Kidney (tissue), 14 donors: Measurements from ENCODE around the gene OVOL2. TPM values are rescaled to one million over a fixed set of nuclear protein-coding genes. Genes with fewer than 3 reads are reported as not detected.

Experiments
- DNase-seq, 5 donors: peaks; one replicate each; pipeline ENCODE4 v3.0.0-alpha.2; 2013 to 2020
- FAIRE-seq: peaks from 2 replicates; lab custom pipeline; 2012; peaks lifted over from hg19 to GRCh38; lab: Jason Lieb, UNC
- H3K27ac ChIP-seq, 2 donors: one replicate each; pipeline ENCODE4 v1.7.0; 2013; ENCODE audit warnings: low read depth in 2 of 2, low read length in 2 of 2, inconsistent platforms in 1 of 2
- H3K27me3 ChIP-seq: one replicate; pipeline ENCODE4 v1.7.1; 2013; ENCODE audit warnings: low read length, inconsistent platforms; ENCODE audit not compliant: control insufficient read depth, insufficient read depth
- H3K36me3 ChIP-seq, 3 donors: one replicate each; pipeline versions ENCODE4 v1.7.0 to v1.7.1; 2013; ENCODE audit warnings: low read length in 3 of 3, control low read depth in 1 of 3, inconsistent platforms in 1 of 3; ENCODE audit not compliant: insufficient read depth in 3 of 3, control insufficient read depth in 2 of 3
- H3K4me1 ChIP-seq, 3 donors: one replicate each; pipeline versions ENCODE4 v1.7.0 to v1.7.1; 2013; ENCODE audit warnings: low read length in 3 of 3, inconsistent platforms in 1 of 3, low read depth in 1 of 3; ENCODE audit not compliant: control insufficient read depth in 2 of 3, insufficient read depth in 2 of 3
- H3K4me3 ChIP-seq, 3 donors: one replicate each; pipeline versions ENCODE4 v1.7.0 to v1.8.1; 2013; ENCODE audit warnings: low read length in 3 of 3, control low read depth in 1 of 3, inconsistent platforms in 1 of 3
- H3K9ac ChIP-seq, 3 donors: one replicate each; pipeline versions ENCODE4 v1.7.0 to v1.7.1; 2013; ENCODE audit warnings: low read length in 3 of 3, control low read depth in 1 of 3, inconsistent platforms in 1 of 3
- H3K9me3 ChIP-seq, 3 donors: one replicate each; pipeline versions ENCODE4 v1.7.0 to v1.7.1; 2013; ENCODE audit warnings: low read length in 3 of 3, control low read depth in 1 of 3, inconsistent platforms in 1 of 3; ENCODE audit not compliant: control insufficient read depth in 2 of 3, insufficient read depth in 1 of 3
- intact Hi-C: fragments of 100-400 bp; cut with DNase I; formaldehyde crosslinking; loops from one replicate; pipeline ENCODE4 v1.11.1; 2022
- polyA plus RNA-seq: library from polyadenylated mRNA; stranded (reverse); fragments of 350-450 nt; fragmentation: Illumina TruSeq; extraction: RNeasy Lipid Tissue Mini Kit (QIAGEN cat#74804); gene quantifications from one replicate; pipeline ENCODE4 v1.2.3, GENCODE V29; 2014; ENCODE audit warnings: low read depth, low replicate concordance; ENCODE audit not compliant: insufficient read depth
- total RNA-seq: library from RNA; stranded (reverse); fragmentation: NEBNext Ultra II Directional; extraction: Animal tissue kit (Norgen Biotek cat#: 25700); gene quantifications from one replicate; pipeline ENCODE4 v1.2.1, GENCODE V29; 2021
- TF ChIP-seq, protein P1 (sequence below): IDR thresholded peaks from 3 replicates; pipeline ENCODE4 v1.5.1; 2012; ENCODE audit warnings: mild to moderate bottlenecking, moderate library complexity, borderline replicate concordance; ENCODE audit not compliant: insufficient read depth; ENCODE audit errors: extremely low read depth
- donor health status: control.
- donor health status: control.
- donor health status: control.
- donor health status: control.
- donor health status: control.
- donor health status: DM: yes; HTN: yes; CAD: no.
- donor health status: Normal renal cell carcinoma (clear cell type).

Gene OVOL2
- total and polyA plus RNA-seq, 2 donors from 2014 or later, result 4.1 to 4.8 TPM

DNA sequence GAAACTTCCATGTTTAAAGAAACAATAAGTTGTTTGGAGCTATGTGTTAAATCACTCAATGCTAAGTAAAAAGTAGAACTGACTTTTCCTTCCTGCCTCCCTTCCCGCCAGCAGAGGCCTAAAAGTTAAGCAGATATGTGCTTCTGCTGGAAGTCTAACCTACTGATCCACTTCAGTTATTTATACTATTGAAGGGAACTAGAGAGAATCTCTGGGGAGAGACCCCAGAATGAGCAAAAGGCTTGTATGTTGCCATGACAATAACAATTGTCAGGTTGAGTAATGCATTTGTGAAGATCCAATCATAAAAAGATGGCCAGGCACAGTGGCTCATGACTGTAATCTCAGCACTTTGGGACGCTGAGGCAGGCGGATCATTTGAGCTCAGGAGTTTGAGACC is 64.2 kb downstream of the OVOL2 start:
- intact Hi-C loops, result no loop called here
- DNase-seq (peak in 2 of 5 donors; percentile 13 to 23), FAIRE-seq (no peak)

DNA sequence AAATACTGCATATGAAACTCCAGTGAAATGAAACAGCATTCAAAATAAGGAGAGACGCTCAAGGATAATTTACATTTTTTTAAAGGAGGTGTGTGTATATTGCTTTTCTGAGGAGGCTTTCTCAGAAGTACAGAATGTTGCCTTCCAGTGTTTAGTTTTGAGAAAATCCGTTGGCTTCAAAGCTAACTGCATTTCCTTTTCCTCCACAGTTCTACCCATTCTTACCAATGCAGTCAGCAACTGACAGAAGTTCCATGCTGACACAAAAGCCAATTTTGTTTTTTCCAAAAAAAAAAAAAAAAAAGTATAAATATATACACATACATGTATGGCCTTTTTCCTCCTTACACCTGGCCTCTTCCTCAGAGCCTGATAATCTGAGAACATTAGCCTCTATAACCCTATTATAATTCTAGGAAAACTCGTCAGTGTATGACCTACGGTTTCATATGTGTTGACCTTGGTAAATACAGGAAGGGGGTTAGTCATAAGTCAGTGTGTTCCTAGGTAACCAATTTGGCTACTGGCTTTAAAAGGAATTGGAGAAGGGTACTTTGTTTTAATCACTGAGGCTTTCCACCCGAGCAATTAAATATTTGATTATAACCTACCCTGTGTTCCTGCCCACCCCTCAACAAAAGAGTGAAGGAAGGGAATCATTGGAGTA is 64.7 kb downstream of the OVOL2 start:
- FAIRE-seq, result no peak
- H3K4me3 ChIP-seq, result no peak overlapping the region
- H3K4me1 ChIP-seq, result peaks cover 2 to 12% (median 2%) of the 10 kb centered on the region in 3 donors
- H3K9me3 ChIP-seq, result no peaks in the 10 kb centered on the region
- H3K27ac ChIP-seq, result peak overlapping the region in 1 of 2 donors; percentile 16
- intact Hi-C loops, result no loop called here
- peak overlapping the region in 1 of 3 donors; percentile 19 for H3K9ac ChIP-seq
- H3K36me3 ChIP-seq, result peaks cover 0 to 13% (median 0%) of the 10 kb centered on the region in 3 donors
- H3K27me3 ChIP-seq, result no peaks in the 10 kb centered on the region
- TF ChIP-seq, protein P1, sequence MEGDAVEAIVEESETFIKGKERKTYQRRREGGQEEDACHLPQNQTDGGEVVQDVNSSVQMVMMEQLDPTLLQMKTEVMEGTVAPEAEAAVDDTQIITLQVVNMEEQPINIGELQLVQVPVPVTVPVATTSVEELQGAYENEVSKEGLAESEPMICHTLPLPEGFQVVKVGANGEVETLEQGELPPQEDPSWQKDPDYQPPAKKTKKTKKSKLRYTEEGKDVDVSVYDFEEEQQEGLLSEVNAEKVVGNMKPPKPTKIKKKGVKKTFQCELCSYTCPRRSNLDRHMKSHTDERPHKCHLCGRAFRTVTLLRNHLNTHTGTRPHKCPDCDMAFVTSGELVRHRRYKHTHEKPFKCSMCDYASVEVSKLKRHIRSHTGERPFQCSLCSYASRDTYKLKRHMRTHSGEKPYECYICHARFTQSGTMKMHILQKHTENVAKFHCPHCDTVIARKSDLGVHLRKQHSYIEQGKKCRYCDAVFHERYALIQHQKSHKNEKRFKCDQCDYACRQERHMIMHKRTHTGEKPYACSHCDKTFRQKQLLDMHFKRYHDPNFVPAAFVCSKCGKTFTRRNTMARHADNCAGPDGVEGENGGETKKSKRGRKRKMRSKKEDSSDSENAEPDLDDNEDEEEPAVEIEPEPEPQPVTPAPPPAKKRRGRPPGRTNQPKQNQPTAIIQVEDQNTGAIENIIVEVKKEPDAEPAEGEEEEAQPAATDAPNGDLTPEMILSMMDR, result no peak
- DNase-seq, result peak in 1 of 5 donors; percentile 53

More for the DNA sequence above, 64.2 kb downstream of the OVOL2 start:
- H3K4me3 ChIP-seq, result no peak overlapping the region
- peaks cover 2 to 12% (median 2%) of the 10 kb centered on the region in 3 donors for H3K4me1 ChIP-seq
- H3K9me3 ChIP-seq, result no peaks in the 10 kb centered on the region
- peak overlapping the region; percentile 16 to 48 for H3K27ac ChIP-seq
- H3K9ac ChIP-seq, result peak overlapping the region in 1 of 3 donors; percentile 7
- TF ChIP-seq, protein P1, result no peak
- H3K36me3 ChIP-seq, result peaks cover 0 to 13% (median 0%) of the 10 kb centered on the region in 3 donors
- H3K27me3 ChIP-seq, result no peaks in the 10 kb centered on the region

DNA sequence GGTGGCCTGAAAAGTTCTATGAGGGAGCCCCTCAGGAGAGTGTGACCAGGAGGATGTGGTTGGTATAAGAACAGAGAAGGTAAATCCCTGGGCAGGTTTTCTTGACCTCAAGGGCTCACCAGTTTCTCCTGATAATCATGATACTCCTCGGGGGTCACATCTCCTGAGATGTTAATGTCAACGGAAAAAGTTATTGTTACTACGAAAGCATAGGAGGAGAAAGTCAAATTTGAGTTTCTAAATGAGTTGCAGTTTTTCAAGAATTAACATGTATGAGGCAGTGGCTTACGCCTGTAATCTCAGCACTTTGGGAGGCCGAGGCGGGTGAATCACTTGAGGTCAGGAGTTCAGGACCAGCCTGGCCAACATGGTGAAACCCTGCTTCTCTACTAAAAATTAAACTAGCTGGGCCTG is 65.5 kb downstream of the OVOL2 start:
- no peaks in the 10 kb centered on the region for H3K27me3 ChIP-seq
- H3K9ac ChIP-seq, result no peak overlapping the region
- intact Hi-C loops, result no loop called here
- FAIRE-seq (no peak), DNase-seq (no peak)
- no peak overlapping the region for H3K4me3 ChIP-seq
- H3K4me1 ChIP-seq, result peaks cover 2 to 12% (median 2%) of the 10 kb centered on the region in 3 donors
- TF ChIP-seq, protein P1, result no peak
- H3K27ac ChIP-seq, result no peak overlapping the region
- no peaks in the 10 kb centered on the region for H3K9me3 ChIP-seq
- peaks cover 0 to 13% (median 0%) of the 10 kb centered on the region in 3 donors for H3K36me3 ChIP-seq
